Calu3 (cell line): Measurements from ENCODE around the gene EDN1. TPM values are rescaled to one million over a fixed set of nuclear protein-coding genes. Genes with fewer than 3 reads are reported as not detected.
A peak's percentile ranks its signal among the peaks of the same experiment; 100 is the strongest.

ENCODE experiments used
- BruUV-seq: library from RNA; stranded (reverse); fragments of 400-500 nt; replicated peaks from 2 replicates; lab custom pipeline; 2021; lab: Mats Ljungman, UMichigan
- CTCF ChIA-PET: fragments of 300-600 bp; sonication (Branson Sonifier 250); formaldehyde crosslinking; loops from one replicate; lab custom pipeline; 2022; ENCODE audit warnings: antibody characterized with exemption; lab: Charles Lee
- DNase-seq: peaks from one replicate; pipeline ENCODE4 v3.0.0; 2022
- H3K27ac Mint-ChIP-seq: one replicate; pipeline ENCODE4 v1.8.0; 2022; ENCODE audit warnings: mixed read lengths; ENCODE audit not compliant: unreplicated experiment
- H3K27me3 Mint-ChIP-seq: one replicate; pipeline ENCODE4 v1.8.0; 2022; ENCODE audit warnings: mixed read lengths; ENCODE audit not compliant: unreplicated experiment
- H3K36me3 Mint-ChIP-seq: one replicate; pipeline ENCODE4 v1.8.0; 2022; ENCODE audit warnings: mild to moderate bottlenecking, moderate library complexity, mixed read lengths; ENCODE audit not compliant: insufficient read depth, unreplicated experiment
- H3K4me1 Mint-ChIP-seq: one replicate; pipeline ENCODE4 v1.8.0; 2022; ENCODE audit warnings: mild to moderate bottlenecking, low read depth, mixed read lengths; ENCODE audit not compliant: unreplicated experiment
- H3K4me3 Mint-ChIP-seq: one replicate; pipeline ENCODE4 v1.8.0; 2022; ENCODE audit warnings: mild to moderate bottlenecking, low read depth, moderate library complexity, mixed read lengths; ENCODE audit not compliant: unreplicated experiment
- H3K9me3 Mint-ChIP-seq: one replicate; pipeline ENCODE4 v1.8.0; 2022; ENCODE audit warnings: low read depth, mixed read lengths; ENCODE audit not compliant: unreplicated experiment
- CTCF ChIP-seq: fragments of 200-600 bp; IDR thresholded peaks from one replicate; pipeline ENCODE4 v1.8.0; 2022; ENCODE audit warnings: antibody characterized with exemption; ENCODE audit not compliant: unreplicated experiment
- intact Hi-C: fragments of 100-400 bp; cut with micrococcal nuclease; formaldehyde crosslinking; loops from one replicate; pipeline ENCODE4 v1.10.0; 2022; ENCODE audit not compliant: unreplicated experiment
- total RNA-seq: library from RNA; stranded (reverse); gene quantifications from 2 replicates; pipeline ENCODE4 v1.2.3, GENCODE V29; 2022

The EDN1 gene
- total RNA-seq, 1 experiment from 2014 or later: 40.6 TPM

GRCh38 chr6:12294851-12295536, 4.8 kb downstream of the EDN1 start:
- Mint-ChIP-seq H3K4me3 (peak overlapping the region; percentile 81), H3K4me1 (peaks cover 48% of the 10 kb centered on the region), H3K9me3 (no peaks in the 10 kb centered on the region), H3K27ac (peak overlapping the region; percentile 92), H3K36me3 (peaks cover 84% of the 10 kb centered on the region), H3K27me3 (no peaks in the 10 kb centered on the region)
- CTCF ChIA-PET: interaction anchor here (0.6 to 0.9 kb wide), 3 partner anchors 15 to 19 kb away, joined by 3 to 5 read pairs (median 4); no protein-coding TSS in a partner anchor
- intact Hi-C loops: loop anchor here (5.0 kb wide), 3 partner anchors 47 to 197 kb away; no protein-coding TSS in a partner anchor
- no peak for TF ChIP-seq CTCF
- BruUV-seq: no TSS peak
- no peak for DNase-seq

DNA sequence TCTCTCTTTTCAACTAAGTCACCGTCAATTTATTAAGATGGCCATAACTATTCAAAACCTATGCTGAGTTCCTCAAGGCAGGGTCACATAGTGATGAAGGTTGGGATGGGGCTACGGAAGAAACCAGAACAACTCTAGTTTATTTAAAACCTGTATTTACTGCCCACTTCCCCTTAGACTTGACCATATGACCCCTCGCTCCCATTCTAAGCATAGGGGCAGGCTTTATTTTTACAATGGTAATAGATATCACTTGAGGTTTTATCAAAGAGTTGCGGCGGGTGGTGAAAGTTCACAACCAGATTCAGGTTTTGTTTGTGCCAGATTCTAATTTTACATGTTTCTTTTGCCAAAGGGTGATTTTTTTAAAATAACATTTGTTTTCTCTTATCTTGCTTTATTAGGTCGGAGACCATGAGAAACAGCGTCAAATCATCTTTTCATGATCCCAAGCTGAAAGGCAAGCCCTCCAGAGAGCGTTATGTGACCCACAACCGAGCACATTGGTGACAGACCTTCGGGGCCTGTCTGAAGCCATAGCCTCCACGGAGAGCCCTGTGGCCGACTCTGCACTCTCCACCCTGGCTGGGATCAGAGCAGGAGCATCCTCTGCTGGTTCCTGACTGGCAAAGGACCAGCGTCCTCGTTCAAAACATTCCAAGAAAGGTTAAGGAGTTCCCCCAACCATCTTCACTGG, 5.5 kb downstream of the EDN1 start:
- H3K36me3 Mint-ChIP-seq: peaks cover 82% of the 10 kb centered on the region
- TF ChIP-seq CTCF: no peak
- H3K4me3 Mint-ChIP-seq: peak overlapping the region; percentile 81
- H3K9me3 Mint-ChIP-seq: no peaks in the 10 kb centered on the region
- H3K27me3 Mint-ChIP-seq: no peaks in the 10 kb centered on the region
- CTCF ChIA-PET: no interaction called here
- TSS peak; percentile 81 for BruUV-seq
- intact Hi-C loops: no loop called here
- peaks cover 55% of the 10 kb centered on the region for H3K4me1 Mint-ChIP-seq
- DNase-seq: no peak
- H3K27ac Mint-ChIP-seq: peak overlapping the region; percentile 92

GRCh38 chr6:12296255-12296573, 6.1 kb downstream of the EDN1 start:
- Mint-ChIP-seq H3K4me1 (peaks cover 56% of the 10 kb centered on the region), H3K36me3 (peaks cover 78% of the 10 kb centered on the region), H3K9me3 (no peaks in the 10 kb centered on the region), H3K27ac (peak overlapping the region; percentile 92), H3K27me3 (no peaks in the 10 kb centered on the region), H3K4me3 (peak overlapping the region; percentile 81)
- CTCF ChIA-PET: no interaction called here
- BruUV-seq: no TSS peak
- intact Hi-C loops: no loop called here
- TF ChIP-seq CTCF: no peak
- DNase-seq: peak; percentile 50

- no peak for TF ChIP-seq CTCF
- no peak for DNase-seq
- Mint-ChIP-seq H3K36me3 (peaks cover 74% of the 10 kb centered on the region), H3K27ac (peak overlapping the region; percentile 92), H3K4me1 (peaks cover 56% of the 10 kb centered on the region), H3K9me3 (no peaks in the 10 kb centered on the region), H3K4me3 (peak overlapping the region; percentile 81), H3K27me3 (no peaks in the 10 kb centered on the region)
- intact Hi-C loops: no loop called here
- no TSS peak for BruUV-seq
- CTCF ChIA-PET: no interaction called here
Observed at GRCh38 chr6:12296604-12297003, 6.4 kb downstream of the EDN1 start.
